Ishikawa (cell line): ENCODE results near the gene NLN.

Experiments
- CEBPB ChIP-seq: IDR thresholded peaks from 2 replicates; pipeline ENCODE4 v1.6.1; 2012
- CREB1 ChIP-seq: IDR thresholded peaks from 2 replicates; pipeline ENCODE4 v1.6.1; 2012; ENCODE audit warnings: low read depth
- EGR1 ChIP-seq: IDR thresholded peaks from 2 replicates; pipeline ENCODE4 v1.6.1; 2012
- EP300 ChIP-seq: IDR thresholded peaks from 2 replicates; pipeline ENCODE4 v1.6.1; 2012; ENCODE audit warnings: borderline replicate concordance
- FOXM1 ChIP-seq: IDR thresholded peaks from 2 replicates; pipeline ENCODE4 v1.6.1; 2012; ENCODE audit warnings: low read depth, borderline replicate concordance
- NFIC ChIP-seq: IDR thresholded peaks from 2 replicates; pipeline ENCODE4 v1.6.1; 2012
- RAD21 ChIP-seq: IDR thresholded peaks from 2 replicates; pipeline ENCODE4 v1.6.1; 2012; ENCODE audit warnings: low read depth
- TAF1 ChIP-seq: IDR thresholded peaks from 2 replicates; pipeline ENCODE4 v1.6.1; 2012; ENCODE audit warnings: low read depth, mild to moderate bottlenecking
- TCF12 ChIP-seq: IDR thresholded peaks from 2 replicates; pipeline ENCODE4 v1.6.1; 2012; ENCODE audit warnings: low read depth
- TEAD4 ChIP-seq: IDR thresholded peaks from 2 replicates; pipeline ENCODE4 v1.6.1; 2012
- YY1 ChIP-seq: IDR thresholded peaks from 2 replicates; pipeline ENCODE4 v1.6.1; 2012; ENCODE audit warnings: low read depth
- ZBTB7A ChIP-seq: IDR thresholded peaks from 2 replicates; pipeline ENCODE4 v1.6.1; 2012; ENCODE audit warnings: low read depth
- TF ChIP-seq, protein P1 (sequence below): IDR thresholded peaks from 2 replicates; pipeline ENCODE4 v1.6.1; 2012; ENCODE audit warnings: low read depth, mild to moderate bottlenecking
- TF ChIP-seq, protein P2 (sequence below): IDR thresholded peaks from 2 replicates; pipeline ENCODE4 v1.6.1; 2012
- TF ChIP-seq, protein P3 (sequence below): IDR thresholded peaks from 2 replicates; pipeline ENCODE4 v1.6.1; 2012

Gene NLN

DNA sequence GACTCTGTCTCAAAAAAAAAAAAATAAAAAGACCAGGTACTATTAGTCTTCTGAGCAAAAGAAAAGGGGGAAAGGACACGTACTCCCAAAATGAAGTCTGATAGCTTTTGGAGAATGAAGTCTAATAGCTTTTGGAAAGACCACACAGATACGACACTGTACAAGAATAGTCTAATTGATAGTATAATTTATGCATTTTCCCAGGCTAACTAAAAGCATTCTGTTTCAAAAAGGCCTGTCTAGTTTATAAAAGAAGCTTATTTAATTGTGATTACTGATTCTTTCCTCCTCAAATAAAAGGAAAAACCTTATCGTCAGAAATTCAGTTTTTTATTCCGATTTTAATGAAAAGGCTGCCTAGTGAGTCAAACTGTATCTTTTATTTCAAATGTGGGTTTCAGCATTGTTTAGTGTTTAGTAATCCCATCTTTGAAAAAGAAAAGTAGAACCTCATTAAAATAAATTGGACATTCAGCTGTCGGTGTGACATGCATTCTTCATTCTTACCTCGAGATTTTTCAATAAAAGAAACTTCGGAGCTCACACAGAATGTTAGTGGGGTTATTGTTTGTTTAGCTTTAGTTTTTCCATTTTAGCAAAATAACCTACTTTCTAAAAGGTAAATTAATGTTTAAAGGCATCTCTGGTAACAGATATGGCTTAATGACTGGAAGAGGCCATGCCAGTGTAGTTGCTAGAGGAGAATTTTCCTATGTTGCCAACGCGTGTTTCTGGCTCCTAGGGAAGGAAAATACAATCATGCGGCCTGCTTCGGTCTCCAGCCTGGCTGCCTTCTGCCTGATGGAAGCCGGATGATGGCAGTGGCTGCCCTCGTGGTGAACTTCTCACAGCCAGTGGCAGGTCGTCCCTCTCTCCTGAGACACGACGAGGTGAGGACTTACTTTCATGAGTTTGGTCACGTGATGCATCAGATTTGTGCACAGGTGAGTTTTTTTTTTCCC lies 70.0 kb downstream of the NLN start:
- TF ChIP-seq, protein P1, sequence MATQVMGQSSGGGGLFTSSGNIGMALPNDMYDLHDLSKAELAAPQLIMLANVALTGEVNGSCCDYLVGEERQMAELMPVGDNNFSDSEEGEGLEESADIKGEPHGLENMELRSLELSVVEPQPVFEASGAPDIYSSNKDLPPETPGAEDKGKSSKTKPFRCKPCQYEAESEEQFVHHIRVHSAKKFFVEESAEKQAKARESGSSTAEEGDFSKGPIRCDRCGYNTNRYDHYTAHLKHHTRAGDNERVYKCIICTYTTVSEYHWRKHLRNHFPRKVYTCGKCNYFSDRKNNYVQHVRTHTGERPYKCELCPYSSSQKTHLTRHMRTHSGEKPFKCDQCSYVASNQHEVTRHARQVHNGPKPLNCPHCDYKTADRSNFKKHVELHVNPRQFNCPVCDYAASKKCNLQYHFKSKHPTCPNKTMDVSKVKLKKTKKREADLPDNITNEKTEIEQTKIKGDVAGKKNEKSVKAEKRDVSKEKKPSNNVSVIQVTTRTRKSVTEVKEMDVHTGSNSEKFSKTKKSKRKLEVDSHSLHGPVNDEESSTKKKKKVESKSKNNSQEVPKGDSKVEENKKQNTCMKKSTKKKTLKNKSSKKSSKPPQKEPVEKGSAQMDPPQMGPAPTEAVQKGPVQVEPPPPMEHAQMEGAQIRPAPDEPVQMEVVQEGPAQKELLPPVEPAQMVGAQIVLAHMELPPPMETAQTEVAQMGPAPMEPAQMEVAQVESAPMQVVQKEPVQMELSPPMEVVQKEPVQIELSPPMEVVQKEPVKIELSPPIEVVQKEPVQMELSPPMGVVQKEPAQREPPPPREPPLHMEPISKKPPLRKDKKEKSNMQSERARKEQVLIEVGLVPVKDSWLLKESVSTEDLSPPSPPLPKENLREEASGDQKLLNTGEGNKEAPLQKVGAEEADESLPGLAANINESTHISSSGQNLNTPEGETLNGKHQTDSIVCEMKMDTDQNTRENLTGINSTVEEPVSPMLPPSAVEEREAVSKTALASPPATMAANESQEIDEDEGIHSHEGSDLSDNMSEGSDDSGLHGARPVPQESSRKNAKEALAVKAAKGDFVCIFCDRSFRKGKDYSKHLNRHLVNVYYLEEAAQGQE, result no peak
- no peak for TF ChIP-seq CREB1
- TF ChIP-seq EGR1, result no peak
- TF ChIP-seq FOXM1, result no peak
- TF ChIP-seq ZBTB7A, result no peak
- no peak for TF ChIP-seq TCF12
- TF ChIP-seq EP300, result no peak
- no peak for TF ChIP-seq RAD21
- TF ChIP-seq, protein P2, sequence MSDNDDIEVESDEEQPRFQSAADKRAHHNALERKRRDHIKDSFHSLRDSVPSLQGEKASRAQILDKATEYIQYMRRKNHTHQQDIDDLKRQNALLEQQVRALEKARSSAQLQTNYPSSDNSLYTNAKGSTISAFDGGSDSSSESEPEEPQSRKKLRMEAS, result no peak
- TF ChIP-seq NFIC, result no peak
- no peak for TF ChIP-seq TAF1
- TF ChIP-seq CEBPB, result no peak

DNA sequence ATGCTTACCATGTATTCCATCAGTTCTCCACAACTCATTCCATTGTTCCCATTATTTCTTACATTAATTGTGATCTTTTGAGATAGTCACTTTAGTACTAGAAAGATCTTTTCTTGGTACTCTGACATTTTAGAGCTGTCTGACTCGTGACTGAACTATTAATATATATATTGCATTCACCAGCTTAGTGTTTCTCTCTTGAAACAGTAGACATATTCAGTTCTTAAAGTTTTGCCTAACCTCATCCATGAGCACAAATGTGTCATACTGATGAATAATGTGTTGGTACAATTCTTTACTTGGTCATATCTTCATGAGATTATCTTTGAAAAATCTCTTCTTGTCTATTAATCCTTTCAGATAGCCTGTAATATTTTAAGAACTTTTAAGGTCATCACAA lies 74.3 kb downstream of the NLN start:
- TF ChIP-seq, protein P1, result no peak
- no peak for TF ChIP-seq YY1
- no peak for TF ChIP-seq CEBPB
- TF ChIP-seq CREB1, result no peak
- no peak for TF ChIP-seq TAF1

DNA sequence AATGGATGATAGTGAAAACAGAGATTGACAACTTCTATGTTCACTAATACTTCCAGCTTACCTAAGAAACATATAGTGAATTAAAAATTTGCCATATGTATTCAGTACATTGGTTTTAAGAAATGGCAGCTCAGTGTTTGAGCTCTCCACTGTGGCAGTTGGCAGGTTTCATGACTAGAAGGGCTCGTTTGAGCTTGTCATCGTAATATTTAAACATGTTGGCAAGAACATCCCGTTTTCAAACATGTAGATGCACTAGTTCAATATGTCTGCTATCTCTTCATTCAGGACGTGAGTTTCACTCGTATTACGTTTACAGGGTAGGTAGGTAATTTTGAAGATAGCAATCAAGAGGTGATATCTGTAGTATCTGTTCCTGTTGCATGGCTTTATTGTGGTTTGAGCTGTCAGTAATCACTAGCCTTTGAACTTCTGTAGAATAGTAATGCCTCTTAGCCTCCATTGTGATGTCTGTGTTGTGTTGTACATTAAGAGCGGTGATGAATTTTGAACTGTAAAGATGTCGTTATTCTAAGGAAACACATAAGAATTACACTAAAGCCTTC lies 74.8 kb downstream of the NLN start:
- TF ChIP-seq, protein P3, sequence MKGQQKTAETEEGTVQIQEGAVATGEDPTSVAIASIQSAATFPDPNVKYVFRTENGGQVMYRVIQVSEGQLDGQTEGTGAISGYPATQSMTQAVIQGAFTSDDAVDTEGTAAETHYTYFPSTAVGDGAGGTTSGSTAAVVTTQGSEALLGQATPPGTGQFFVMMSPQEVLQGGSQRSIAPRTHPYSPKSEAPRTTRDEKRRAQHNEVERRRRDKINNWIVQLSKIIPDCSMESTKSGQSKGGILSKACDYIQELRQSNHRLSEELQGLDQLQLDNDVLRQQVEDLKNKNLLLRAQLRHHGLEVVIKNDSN, result no peak
- TF ChIP-seq EGR1, result no peak
- TF ChIP-seq ZBTB7A, result no peak
- no peak for TF ChIP-seq FOXM1
- TF ChIP-seq, protein P1, result no peak
- no peak for TF ChIP-seq TCF12
- no peak for TF ChIP-seq CREB1
- no peak for TF ChIP-seq RAD21
- TF ChIP-seq TAF1, result no peak
- TF ChIP-seq TEAD4, result no peak
- no peak for TF ChIP-seq EP300
- no peak for TF ChIP-seq CEBPB
- no peak for TF ChIP-seq NFIC
- TF ChIP-seq, protein P2, result no peak
- no peak for TF ChIP-seq YY1

DNA sequence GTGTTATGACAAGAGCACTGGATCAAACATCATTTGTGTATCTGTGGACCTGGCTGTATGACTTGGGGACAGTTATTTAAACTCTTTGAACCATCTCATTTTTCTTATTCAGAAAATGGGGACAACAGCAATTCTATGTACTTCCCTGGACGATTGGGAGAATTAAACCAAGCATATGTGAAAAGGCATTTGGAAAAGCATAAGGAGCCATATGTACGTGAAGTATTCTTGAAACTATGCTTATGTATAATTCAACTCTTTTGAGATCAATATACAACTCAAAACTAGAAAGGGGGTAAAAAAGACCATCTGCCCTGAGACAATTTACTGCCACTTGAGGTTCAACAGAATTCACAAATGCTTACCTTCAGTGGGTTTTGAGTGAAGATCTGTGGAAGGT lies 75.5 kb downstream of the NLN start:
- TF ChIP-seq TEAD4 (no peak), TAF1 (no peak), CEBPB (no peak)
- TF ChIP-seq, protein P2, result no peak
